Gastrocnemius medialis (tissue), 4 donors: Measurements from ENCODE around the gene ADCY1. TPM values are rescaled to one million over a fixed set of nuclear protein-coding genes. Genes with fewer than 3 reads are reported as not detected.
A peak's percentile ranks its signal among the peaks of the same experiment; 100 is the strongest.

ENCODE experiments used
- ATAC-seq, 2 donors: fragments of 150-250 bp; one replicate each; pipeline ENCODE4 v1.9.1; 2016
- DNase-seq, 2 donors: peaks; one replicate each; pipeline ENCODE4 v3.0.0-alpha.2; 2019
- H3K27ac ChIP-seq, 4 donors: fragments of 200-600 bp; sonication (generic); 1 replicate in 1 of 4; 2 replicates in 3 of 4; pipeline ENCODE4 v1.5.1; 2016 to 2018; ENCODE audit warnings: mild to moderate bottlenecking in 2 of 4, moderate library complexity in 1 of 4
- H3K27me3 ChIP-seq, 3 donors: fragments of 200-600 bp; sonication (generic) in 2 of 3; 1 replicate in 1 of 3; 2 replicates in 2 of 3; pipeline versions ENCODE4 v1.5.1 to v1.6.0; 2016 to 2019; ENCODE audit warnings: mild to moderate bottlenecking in 1 of 3, moderate library complexity in 1 of 3
- H3K36me3 ChIP-seq, 2 donors: fragments of 200-600 bp; sonication (generic) in 1 of 2; one replicate each; pipeline ENCODE4 v1.5.1; 2017 to 2018
- H3K4me1 ChIP-seq, 2 donors: fragments of 200-600 bp; sonication (generic) in 1 of 2; one replicate each; pipeline ENCODE4 v1.5.1; 2016 to 2017; ENCODE audit warnings: mild to moderate bottlenecking in 2 of 2
- H3K4me3 ChIP-seq, 4 donors: fragments of 200-600 bp; sonication (generic) in 3 of 4; 1 replicate in 1 of 4; 2 replicates in 3 of 4; pipeline ENCODE4 v1.5.1; 2016 to 2019; ENCODE audit warnings: mild to moderate bottlenecking in 2 of 4
- H3K9me3 ChIP-seq, 3 donors: fragments of 200-600 bp; sonication (generic) in 2 of 3; 1 replicate in 1 of 3; 2 replicates in 2 of 3; pipeline ENCODE4 v1.5.1; 2016 to 2019
- CTCF ChIP-seq, 5 experiments: fragments of 450-650 bp in 3 of 5; fragments of 200-600 bp in 2 of 5; sonication (generic) in 2 of 5; IDR thresholded peaks in 4 of 5; conservative IDR thresholded peaks in 1 of 5; 1 replicate in 4 of 5; 2 replicates in 1 of 5; pipeline ENCODE4 v1.5.1; 2016 to 2019; ENCODE audit warnings: antibody characterized with exemption in 5 of 5, mild to moderate bottlenecking in 3 of 5, moderate library complexity in 3 of 5
- POLR2A ChIP-seq, 2 donors: fragments of 450-650 bp; IDR thresholded peaks; one replicate each; pipeline ENCODE4 v1.6.1; 2017; ENCODE audit warnings: antibody characterized with exemption in 2 of 2, mild to moderate bottlenecking in 2 of 2, moderate library complexity in 2 of 2
- in situ Hi-C, 4 donors: fragments of 200-750 bp; cut with MboI; loops; one replicate each; pipeline versions ENCODE4 v1.15.0 to v1.8.0; 2017; ENCODE audit warnings: low sequenced_read_pairs in 4 of 4
- intact Hi-C: fragments of 100-400 bp; cut with DNase I; formaldehyde crosslinking; loops from one replicate; pipeline ENCODE4 v1.15.1; 2023; ENCODE audit warnings: low total_unique reads
- total RNA-seq, 4 donors: library from RNA; depleted of rRNA; stranded (reverse); fragments of >200 nt; gene quantifications; one replicate each; pipeline versions ENCODE4 v1.1.0 to v1.2.3, GENCODE V29; 2016

Gene ADCY1
- total RNA-seq, 4 donors from 2014 or later = 0.42 to 3.5 (median 1.4) TPM

GRCh38 chr7:45699015-45699309, 124.8 kb downstream of the ADCY1 start:
- no peaks in the 10 kb centered on the region for H3K27me3 ChIP-seq
- H3K4me3 ChIP-seq = no peak overlapping the region
- in situ Hi-C loops (no loop called here), intact Hi-C loops (no loop called here)
- no peaks in the 10 kb centered on the region for H3K36me3 ChIP-seq
- no peaks in the 10 kb centered on the region for H3K9me3 ChIP-seq
- DNase-seq = no peak
- H3K4me1 ChIP-seq = no peaks in the 10 kb centered on the region
- no peak for ATAC-seq
- H3K27ac ChIP-seq = no peak overlapping the region
- TF ChIP-seq CTCF (IDR thresholded peaks at IDR 0.05 in 4 of 5, conservative IDR thresholded peaks at IDR 0.05 in 1 of 5) (no peak), POLR2A (IDR thresholded peaks at IDR 0.05) (no peak)

GRCh38 chr7:45699726-45700390, 125.7 kb downstream of the ADCY1 start:
- intact Hi-C loops = no loop called here
- Histone ChIP-seq H3K9me3 (no peaks in the 10 kb centered on the region), H3K27ac (peak overlapping the region in 2 of 4 donors; percentile 22 to 35), H3K36me3 (no peaks in the 10 kb centered on the region), H3K27me3 (no peaks in the 10 kb centered on the region), H3K4me1 (no peaks in the 10 kb centered on the region), H3K4me3 (no peak overlapping the region)
- DNase-seq = no peak
- peak in 1 of 2 donors; percentile 21 for ATAC-seq
- in situ Hi-C loops = no loop called here
- TF ChIP-seq CTCF (IDR thresholded peaks at IDR 0.05 in 4 of 5, conservative IDR thresholded peaks at IDR 0.05 in 1 of 5) (no peak), POLR2A (IDR thresholded peaks at IDR 0.05) (no peak)

- Histone ChIP-seq H3K4me3 (no peak overlapping the region), H3K27ac (peak overlapping the region in 2 of 4 donors; percentile 22 to 35), H3K4me1 (no peaks in the 10 kb centered on the region), H3K36me3 (no peaks in the 10 kb centered on the region), H3K9me3 (no peaks in the 10 kb centered on the region), H3K27me3 (no peaks in the 10 kb centered on the region)
- in situ Hi-C loops = no loop called here
- ATAC-seq (peak; percentile 67 to 77), DNase-seq (peak; percentile 31 to 65)
- intact Hi-C loops = no loop called here
- no peak for TF ChIP-seq POLR2A (IDR thresholded peaks at IDR 0.05)
- no peak for TF ChIP-seq CTCF (IDR thresholded peaks at IDR 0.05 in 4 of 5, conservative IDR thresholded peaks at IDR 0.05 in 1 of 5)
These were observed 126.4 kb downstream of the ADCY1 start for GRCh38 chr7:45700556-45700955.

- Histone ChIP-seq H3K27ac (no peak overlapping the region), H3K27me3 (no peaks in the 10 kb centered on the region), H3K36me3 (no peaks in the 10 kb centered on the region), H3K4me1 (no peaks in the 10 kb centered on the region), H3K9me3 (no peaks in the 10 kb centered on the region), H3K4me3 (no peak overlapping the region)
- DNase-seq = no peak
- TF ChIP-seq POLR2A (IDR thresholded peaks at IDR 0.05) (no peak), CTCF (IDR thresholded peaks at IDR 0.05 in 4 of 5, conservative IDR thresholded peaks at IDR 0.05 in 1 of 5) (no peak)
- intact Hi-C loops (no loop called here), in situ Hi-C loops (no loop called here)
- ATAC-seq = no peak
These were observed 127.7 kb downstream of the ADCY1 start for GRCh38 chr7:45701701-45702510.
